ENCODE data around the gene EXOC1. TPM values are rescaled to one million over a fixed set of nuclear protein-coding genes. Genes with fewer than 3 reads are reported as not detected.
"Not testable (repeated sequence)": the region's sequence is repeated elsewhere in the genome, so short reads cannot be mapped to it uniquely, and the experiment has no call there.

The EXOC1 gene
- total and polyA plus RNA-seq, 4 donors = 4.2 to 18.0 (median 8.5) TPM

DNA sequence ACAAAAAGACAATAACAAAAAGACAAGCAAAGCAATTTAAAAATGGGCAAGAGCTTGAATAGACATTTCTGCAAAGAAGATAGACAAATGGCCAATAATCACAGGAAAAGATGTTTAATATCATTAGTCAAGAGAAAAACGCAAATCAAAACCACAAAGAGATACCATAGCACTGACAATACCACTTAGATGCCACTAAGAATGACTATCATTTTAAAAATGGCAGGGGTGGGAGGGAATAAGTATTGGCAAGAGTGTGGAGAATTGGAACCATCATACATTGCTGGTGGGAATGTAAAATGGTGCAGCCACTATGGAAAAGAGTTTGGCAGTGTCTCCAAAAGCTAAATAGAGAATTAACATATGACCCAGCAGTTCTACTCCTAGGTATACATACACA lies 15.1 kb upstream of the EXOC1 start:
- no peaks in the 10 kb centered on the region for H3K4me1 ChIP-seq (ENCODE audit: control insufficient read depth in 4 of 4, insufficient read depth in 4 of 4, low read length in 3 of 4)
- no peak for DNase-seq (ENCODE audit: low spot score)
- peaks cover 3 to 12% (median 5%) of the 10 kb centered on the region in 4 donors for H3K9me3 ChIP-seq (ENCODE audit: control insufficient read depth in 4 of 4, low read length in 3 of 4)
- H3K36me3 ChIP-seq (ENCODE audit: control insufficient read depth in 4 of 4, insufficient read depth in 3 of 4, low read depth in 1 of 4, low read length in 3 of 4) = peaks cover 0 to 2% (median 0%) of the 10 kb centered on the region in 4 donors
- 55% methylated on average over 1 of the region's 1 CpG for WGBS
- no peak overlapping the region for H3K27ac ChIP-seq (ENCODE audit: low read depth in 1 of 2, low read length in 2 of 2)
- peaks cover 0 to 12% (median 1%) of the 10 kb centered on the region in 4 donors for H3K27me3 ChIP-seq (ENCODE audit: control insufficient read depth in 4 of 4, insufficient read depth in 4 of 4, low read length in 3 of 4)
- TF ChIP-seq SP1 (IDR thresholded peaks at IDR 0.05) (no peak), HNF4A (conservative IDR thresholded peaks at IDR 0.05) (no peak)
- TF ChIP-seq, protein P1, sequence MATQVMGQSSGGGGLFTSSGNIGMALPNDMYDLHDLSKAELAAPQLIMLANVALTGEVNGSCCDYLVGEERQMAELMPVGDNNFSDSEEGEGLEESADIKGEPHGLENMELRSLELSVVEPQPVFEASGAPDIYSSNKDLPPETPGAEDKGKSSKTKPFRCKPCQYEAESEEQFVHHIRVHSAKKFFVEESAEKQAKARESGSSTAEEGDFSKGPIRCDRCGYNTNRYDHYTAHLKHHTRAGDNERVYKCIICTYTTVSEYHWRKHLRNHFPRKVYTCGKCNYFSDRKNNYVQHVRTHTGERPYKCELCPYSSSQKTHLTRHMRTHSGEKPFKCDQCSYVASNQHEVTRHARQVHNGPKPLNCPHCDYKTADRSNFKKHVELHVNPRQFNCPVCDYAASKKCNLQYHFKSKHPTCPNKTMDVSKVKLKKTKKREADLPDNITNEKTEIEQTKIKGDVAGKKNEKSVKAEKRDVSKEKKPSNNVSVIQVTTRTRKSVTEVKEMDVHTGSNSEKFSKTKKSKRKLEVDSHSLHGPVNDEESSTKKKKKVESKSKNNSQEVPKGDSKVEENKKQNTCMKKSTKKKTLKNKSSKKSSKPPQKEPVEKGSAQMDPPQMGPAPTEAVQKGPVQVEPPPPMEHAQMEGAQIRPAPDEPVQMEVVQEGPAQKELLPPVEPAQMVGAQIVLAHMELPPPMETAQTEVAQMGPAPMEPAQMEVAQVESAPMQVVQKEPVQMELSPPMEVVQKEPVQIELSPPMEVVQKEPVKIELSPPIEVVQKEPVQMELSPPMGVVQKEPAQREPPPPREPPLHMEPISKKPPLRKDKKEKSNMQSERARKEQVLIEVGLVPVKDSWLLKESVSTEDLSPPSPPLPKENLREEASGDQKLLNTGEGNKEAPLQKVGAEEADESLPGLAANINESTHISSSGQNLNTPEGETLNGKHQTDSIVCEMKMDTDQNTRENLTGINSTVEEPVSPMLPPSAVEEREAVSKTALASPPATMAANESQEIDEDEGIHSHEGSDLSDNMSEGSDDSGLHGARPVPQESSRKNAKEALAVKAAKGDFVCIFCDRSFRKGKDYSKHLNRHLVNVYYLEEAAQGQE (IDR thresholded peaks at IDR 0.05) = no peak
- H3K4me3 ChIP-seq (ENCODE audit: low read depth in 1 of 3, low read length in 3 of 3) = no peak overlapping the region
- H3K9ac ChIP-seq (ENCODE audit: low read depth in 1 of 2, low read length in 2 of 2) = no peak overlapping the region

DNA sequence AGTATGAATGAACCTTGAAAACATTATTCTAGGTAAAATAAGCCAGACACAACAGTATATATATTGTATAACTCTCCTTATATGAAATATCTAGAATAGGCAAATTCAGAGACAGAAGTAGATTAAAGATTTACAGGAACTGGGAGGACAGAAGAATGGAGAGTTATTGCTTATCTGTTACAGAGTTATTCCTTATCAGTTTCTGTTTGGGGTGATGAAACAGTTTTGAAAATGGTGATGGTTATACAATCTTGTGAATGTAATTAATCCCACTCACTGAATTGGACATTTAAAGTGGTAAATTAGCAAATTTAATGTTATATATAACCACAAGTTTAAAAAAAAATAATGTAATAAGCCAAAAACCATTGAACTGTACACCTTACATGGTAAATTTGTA lies 14.5 kb upstream of the EXOC1 start:
- Histone ChIP-seq H3K4me3 (ENCODE audit: low read depth in 1 of 3, low read length in 3 of 3) (no peak overlapping the region), H3K9ac (ENCODE audit: low read depth in 1 of 2, low read length in 2 of 2) (no peak overlapping the region), H3K27me3 (ENCODE audit: control insufficient read depth in 4 of 4, insufficient read depth in 4 of 4, low read length in 3 of 4) (peaks cover 0 to 12% (median 1%) of the 10 kb centered on the region in 4 donors), H3K4me1 (ENCODE audit: control insufficient read depth in 4 of 4, insufficient read depth in 4 of 4, low read length in 3 of 4) (no peaks in the 10 kb centered on the region), H3K9me3 (ENCODE audit: control insufficient read depth in 4 of 4, low read length in 3 of 4) (peaks cover 3 to 12% (median 5%) of the 10 kb centered on the region in 4 donors), H3K27ac (ENCODE audit: low read depth in 1 of 2, low read length in 2 of 2) (no peak overlapping the region), H3K36me3 (ENCODE audit: control insufficient read depth in 4 of 4, insufficient read depth in 3 of 4, low read depth in 1 of 4, low read length in 3 of 4) (peaks cover 0 to 2% (median 0%) of the 10 kb centered on the region in 4 donors)
- DNase-seq (ENCODE audit: low spot score) = no peak
- TF ChIP-seq, protein P2, sequence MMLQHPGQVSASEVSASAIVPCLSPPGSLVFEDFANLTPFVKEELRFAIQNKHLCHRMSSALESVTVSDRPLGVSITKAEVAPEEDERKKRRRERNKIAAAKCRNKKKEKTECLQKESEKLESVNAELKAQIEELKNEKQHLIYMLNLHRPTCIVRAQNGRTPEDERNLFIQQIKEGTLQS (IDR thresholded peaks at IDR 0.05) = no peak
- TF ChIP-seq FOXA1 (IDR thresholded peaks at IDR 0.05) = no peak
- no peak for TF ChIP-seq GABPA (IDR thresholded peaks at IDR 0.05 in 1 of 2, conservative IDR thresholded peaks at IDR 0.05 in 1 of 2)
- TF ChIP-seq, protein P3, sequence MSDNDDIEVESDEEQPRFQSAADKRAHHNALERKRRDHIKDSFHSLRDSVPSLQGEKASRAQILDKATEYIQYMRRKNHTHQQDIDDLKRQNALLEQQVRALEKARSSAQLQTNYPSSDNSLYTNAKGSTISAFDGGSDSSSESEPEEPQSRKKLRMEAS (IDR thresholded peaks at IDR 0.05) = no peak
- TF ChIP-seq EGR1 (IDR thresholded peaks at IDR 0.05; ENCODE audit: low read depth in 2 of 2) = no peak

DNA sequence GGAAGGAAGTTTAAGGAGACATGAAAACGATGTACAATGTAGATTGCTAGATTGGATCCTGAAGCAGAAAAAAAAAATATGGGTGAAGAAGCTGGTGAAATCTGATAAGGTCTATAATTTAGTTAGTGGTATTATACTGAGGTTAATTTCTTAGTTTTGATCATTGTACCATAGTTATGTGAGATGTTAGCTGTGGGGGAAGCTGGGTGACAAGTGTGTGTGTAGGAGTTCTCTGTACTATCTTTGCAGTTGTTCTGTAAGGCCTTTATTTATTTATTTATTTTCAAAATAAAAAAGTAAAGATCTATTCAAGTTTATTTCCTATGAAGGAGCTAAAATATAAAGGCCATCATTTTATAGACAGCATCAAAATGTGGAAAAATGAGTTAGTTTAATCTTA lies 12.5 kb upstream of the EXOC1 start:
- Histone ChIP-seq H3K9me3 (ENCODE audit: control insufficient read depth in 4 of 4, low read length in 3 of 4) (peaks cover 3 to 12% (median 5%) of the 10 kb centered on the region in 4 donors), H3K9ac (ENCODE audit: low read depth in 1 of 2, low read length in 2 of 2) (no peak overlapping the region), H3K36me3 (ENCODE audit: control insufficient read depth in 4 of 4, insufficient read depth in 3 of 4, low read depth in 1 of 4, low read length in 3 of 4) (peaks cover 0 to 2% (median 0%) of the 10 kb centered on the region in 4 donors), H3K4me1 (ENCODE audit: control insufficient read depth in 4 of 4, insufficient read depth in 4 of 4, low read length in 3 of 4) (no peaks in the 10 kb centered on the region), H3K4me3 (ENCODE audit: low read depth in 1 of 3, low read length in 3 of 3) (no peak overlapping the region), H3K27me3 (ENCODE audit: control insufficient read depth in 4 of 4, insufficient read depth in 4 of 4, low read length in 3 of 4) (peaks cover 0 to 9% (median under 1%) of the 10 kb centered on the region in 4 donors), H3K27ac (ENCODE audit: low read depth in 1 of 2, low read length in 2 of 2) (no peak overlapping the region)
- no peak for DNase-seq (ENCODE audit: low spot score)
- WGBS = 77% methylated on average over 1 of the region's 1 CpG
- TF ChIP-seq FOXA1 (IDR thresholded peaks at IDR 0.05) = no peak
- TF ChIP-seq HNF4A (conservative IDR thresholded peaks at IDR 0.05) = no peak
- TF ChIP-seq HNF4G (IDR thresholded peaks at IDR 0.05) = no peak
- no peak for TF ChIP-seq TAF1 (conservative IDR thresholded peaks at IDR 0.05)
- TF ChIP-seq YY1 (IDR thresholded peaks at IDR 0.05) = no peak
- TF ChIP-seq, protein P2 (IDR thresholded peaks at IDR 0.05) = no peak
- TF ChIP-seq EGR1 (IDR thresholded peaks at IDR 0.05; ENCODE audit: low read depth in 2 of 2) = no peak
- TF ChIP-seq FOXA2 (IDR thresholded peaks at IDR 0.05) = no peak
- TF ChIP-seq, protein P4, sequence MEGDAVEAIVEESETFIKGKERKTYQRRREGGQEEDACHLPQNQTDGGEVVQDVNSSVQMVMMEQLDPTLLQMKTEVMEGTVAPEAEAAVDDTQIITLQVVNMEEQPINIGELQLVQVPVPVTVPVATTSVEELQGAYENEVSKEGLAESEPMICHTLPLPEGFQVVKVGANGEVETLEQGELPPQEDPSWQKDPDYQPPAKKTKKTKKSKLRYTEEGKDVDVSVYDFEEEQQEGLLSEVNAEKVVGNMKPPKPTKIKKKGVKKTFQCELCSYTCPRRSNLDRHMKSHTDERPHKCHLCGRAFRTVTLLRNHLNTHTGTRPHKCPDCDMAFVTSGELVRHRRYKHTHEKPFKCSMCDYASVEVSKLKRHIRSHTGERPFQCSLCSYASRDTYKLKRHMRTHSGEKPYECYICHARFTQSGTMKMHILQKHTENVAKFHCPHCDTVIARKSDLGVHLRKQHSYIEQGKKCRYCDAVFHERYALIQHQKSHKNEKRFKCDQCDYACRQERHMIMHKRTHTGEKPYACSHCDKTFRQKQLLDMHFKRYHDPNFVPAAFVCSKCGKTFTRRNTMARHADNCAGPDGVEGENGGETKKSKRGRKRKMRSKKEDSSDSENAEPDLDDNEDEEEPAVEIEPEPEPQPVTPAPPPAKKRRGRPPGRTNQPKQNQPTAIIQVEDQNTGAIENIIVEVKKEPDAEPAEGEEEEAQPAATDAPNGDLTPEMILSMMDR (IDR thresholded peaks at IDR 0.05; ENCODE audit: low read depth, low read length, missing input control) = no peak
- TF ChIP-seq GABPA (IDR thresholded peaks at IDR 0.05 in 1 of 2, conservative IDR thresholded peaks at IDR 0.05 in 1 of 2) = no peak

DNA sequence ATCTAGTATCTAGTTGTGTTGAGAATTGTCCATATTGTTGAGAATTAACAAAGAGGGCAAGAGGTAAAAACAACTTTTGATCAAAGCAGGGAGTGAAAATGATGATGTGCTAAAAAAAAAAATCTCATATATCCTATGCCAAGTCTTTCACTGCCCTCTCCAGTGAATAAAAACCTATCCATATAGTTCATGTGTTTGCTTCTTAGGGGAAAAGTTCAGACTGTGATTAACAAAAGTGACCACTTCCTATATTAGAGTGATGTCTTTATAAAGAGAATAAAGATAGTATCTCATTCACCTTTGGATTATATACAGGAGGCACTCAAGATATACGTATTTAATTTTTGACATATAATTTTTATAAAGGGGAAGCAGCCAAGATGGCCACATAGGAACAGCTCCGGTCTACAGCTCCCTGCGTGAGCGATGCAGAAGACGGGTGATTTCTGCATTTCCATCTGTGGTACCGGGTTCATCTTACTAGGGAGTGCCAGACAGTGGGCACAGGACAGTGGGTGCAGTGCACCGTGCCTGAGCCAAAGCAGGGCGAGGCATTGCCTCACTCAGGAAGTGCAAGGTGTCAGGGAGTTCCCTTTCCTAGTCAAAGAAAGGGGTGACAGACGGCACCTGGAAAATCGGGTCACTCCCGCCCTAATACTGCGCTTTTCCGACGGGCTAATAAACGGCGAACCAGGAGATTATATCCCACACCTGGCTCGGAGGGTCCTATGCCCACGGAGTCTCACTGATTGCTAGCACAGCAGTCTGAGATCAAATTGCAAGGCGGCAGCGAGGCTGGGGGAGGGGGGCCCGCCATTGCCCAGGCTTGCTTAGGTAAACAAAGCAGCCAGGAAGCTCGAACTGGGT lies 11.8 kb upstream of the EXOC1 start:
- not testable (repeated sequence) for H3K36me3 ChIP-seq (ENCODE audit: control insufficient read depth in 4 of 4, insufficient read depth in 3 of 4, low read depth in 1 of 4, low read length in 3 of 4); H3K27ac ChIP-seq (ENCODE audit: low read depth in 1 of 2, low read length in 2 of 2); H3K4me1 ChIP-seq (ENCODE audit: control insufficient read depth in 4 of 4, insufficient read depth in 4 of 4, low read length in 3 of 4); DNase-seq (ENCODE audit: low spot score); H3K9ac ChIP-seq (ENCODE audit: low read depth in 1 of 2, low read length in 2 of 2); H3K4me3 ChIP-seq (ENCODE audit: low read depth in 1 of 3, low read length in 3 of 3); H3K27me3 ChIP-seq (ENCODE audit: control insufficient read depth in 4 of 4, insufficient read depth in 4 of 4, low read length in 3 of 4)
- WGBS = 75% methylated on average over 21 of the region's 22 CpGs
- H3K9me3 ChIP-seq (ENCODE audit: control insufficient read depth in 4 of 4, low read length in 3 of 4) = peaks cover 3 to 12% (median 5%) of the 10 kb centered on the region in 4 donors

All from liver (tissue), 9 donors.